BE2C (cell line): ENCODE measurements around the gene C2CD3.
A peak's percentile ranks its signal among the peaks of the same experiment; 100 is the strongest.

ENCODE experiments used
- DNase-seq: peaks from one replicate; pipeline ENCODE4 v3.0.0-alpha.2; 2020
- H3K27me3 ChIP-seq: fragments of 250-450 bp; sonication (Bioruptor Pico); 2 replicates; pipeline ENCODE4 v1.5.1; 2020; ENCODE audit warnings: mild to moderate bottlenecking
- H3K36me3 ChIP-seq: fragments of 250-450 bp; sonication (Bioruptor Pico); 2 replicates; pipeline ENCODE4 v1.5.1; 2020; ENCODE audit warnings: mild to moderate bottlenecking
- H3K4me1 ChIP-seq: fragments of 250-450 bp; sonication (Bioruptor Pico); 2 replicates; pipeline ENCODE4 v1.5.1; 2020
- H3K4me3 ChIP-seq: 2 replicates; pipeline ENCODE4 v1.5.1; 2011; ENCODE audit warnings: low read depth, low read length
- H3K9me3 ChIP-seq: fragments of 250-450 bp; sonication (Bioruptor Pico); 2 replicates; pipeline ENCODE4 v1.5.1; 2020
- CTCF ChIP-seq: IDR thresholded peaks from 2 replicates; pipeline ENCODE4 v1.5.1; 2012; ENCODE audit warnings: mild to moderate bottlenecking, low read depth, low read length

The C2CD3 gene

GRCh38 chr11:74169738-74170458 is 904 bp downstream of the C2CD3 start:
- Histone ChIP-seq H3K4me3 (peak overlapping the region; percentile 92), H3K36me3 (peaks cover 25% of the 10 kb centered on the region), H3K4me1 (no peaks in the 10 kb centered on the region; the same call in 1 of the 2 replicates), H3K27me3 (no peaks in the 10 kb centered on the region), H3K9me3 (no peaks in the 10 kb centered on the region)
- no peak for TF ChIP-seq CTCF
- no peak for DNase-seq

GRCh38 chr11:74168838-74169237 is 2.0 kb downstream of the C2CD3 start:
- Histone ChIP-seq H3K36me3 (peaks cover 31% of the 10 kb centered on the region), H3K9me3 (no peaks in the 10 kb centered on the region), H3K27me3 (no peaks in the 10 kb centered on the region), H3K4me3 (no peak overlapping the region; the same call in 1 of the 2 replicates), H3K4me1 (no peaks in the 10 kb centered on the region)
- no peak for TF ChIP-seq CTCF
- no peak for DNase-seq

DNA sequence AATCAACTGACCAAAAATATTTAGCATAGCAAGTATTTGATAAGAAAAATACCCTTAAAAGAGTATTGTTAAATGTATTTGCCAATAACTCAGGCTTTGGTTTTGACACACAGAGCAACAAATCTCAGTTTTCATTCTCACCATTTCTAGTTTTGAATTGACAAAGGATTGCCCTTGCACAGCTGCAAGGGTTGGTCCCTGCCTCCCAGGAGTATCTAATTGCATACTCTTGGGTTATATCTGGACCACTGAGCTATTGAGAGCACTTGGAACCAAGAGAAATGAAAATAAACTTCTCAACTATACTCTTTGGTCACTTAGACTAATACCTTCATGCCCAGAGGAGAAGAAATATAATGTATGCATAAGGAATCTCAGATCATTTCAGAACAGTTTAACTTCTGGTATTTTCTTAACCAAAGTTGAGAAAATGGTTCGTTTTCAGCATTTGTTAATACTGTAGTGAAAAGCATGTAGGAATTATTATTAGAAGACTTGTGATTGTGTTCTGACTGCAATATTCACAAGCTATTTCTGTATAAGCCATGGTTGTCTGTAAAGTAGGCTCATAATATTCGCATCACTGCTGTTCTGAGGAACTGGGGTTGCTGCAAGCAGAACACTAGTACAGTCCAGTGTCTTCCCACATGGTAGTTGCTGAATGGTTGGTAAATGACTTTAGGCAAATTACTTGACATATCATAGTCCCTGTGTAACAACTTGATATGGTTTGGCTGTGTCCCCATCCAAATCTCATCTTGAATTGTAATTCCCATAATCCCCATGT is 7.9 kb downstream of the C2CD3 start:
- DNase-seq, result no peak
- H3K4me1 ChIP-seq, result no peaks in the 10 kb centered on the region; the same call in 1 of the 2 replicates
- peaks cover 42% of the 10 kb centered on the region for H3K36me3 ChIP-seq
- H3K27me3 ChIP-seq, result no peaks in the 10 kb centered on the region
- H3K9me3 ChIP-seq, result no peaks in the 10 kb centered on the region
- TF ChIP-seq CTCF, result no peak
- H3K4me3 ChIP-seq, result no peak overlapping the region

DNA sequence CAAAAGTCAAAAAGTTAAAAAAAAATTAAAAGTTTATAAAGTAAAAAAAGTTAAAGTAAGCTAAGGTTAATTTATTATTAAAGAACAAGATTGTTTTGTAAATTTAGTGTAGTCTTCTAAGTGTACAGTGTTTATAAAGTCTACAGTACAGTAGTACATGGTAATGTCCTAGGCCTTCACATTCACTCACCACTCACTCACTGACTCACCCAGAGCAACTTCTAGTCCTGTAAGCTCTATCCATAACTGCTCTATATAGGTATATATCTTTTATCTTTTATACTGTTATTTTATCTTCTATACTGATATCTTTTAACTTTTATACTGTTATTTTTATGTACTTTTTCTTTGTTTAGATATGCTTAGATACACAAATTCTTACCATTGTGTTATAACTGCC is 11.2 kb downstream of the C2CD3 start:
- no peak for DNase-seq
- H3K4me3 ChIP-seq, result no peak overlapping the region
- TF ChIP-seq CTCF, result no peak
- peaks cover 19% of the 10 kb centered on the region for H3K36me3 ChIP-seq
- H3K4me1 ChIP-seq, result no peaks in the 10 kb centered on the region; the same call in 1 of the 2 replicates
- no peaks in the 10 kb centered on the region for H3K27me3 ChIP-seq
- H3K9me3 ChIP-seq, result no peaks in the 10 kb centered on the region

- no peaks in the 10 kb centered on the region for H3K27me3 ChIP-seq
- H3K9me3 ChIP-seq, result no peaks in the 10 kb centered on the region
- H3K36me3 ChIP-seq, result peaks cover 6% of the 10 kb centered on the region
- H3K4me1 ChIP-seq, result no peaks in the 10 kb centered on the region
- H3K4me3 ChIP-seq, result no peak overlapping the region
- DNase-seq, result no peak
- TF ChIP-seq CTCF, result no peak
Measured at GRCh38 chr11:74157169-74157568, 13.6 kb downstream of the C2CD3 start.
